Gastrocnemius medialis (tissue), 4 donors: ENCODE results near the gene RFTN1.

ENCODE experiments used
- CTCF ChIP-seq, 5 experiments: fragments of 450-650 bp in 3 of 5; fragments of 200-600 bp in 2 of 5; sonication (generic) in 2 of 5; IDR thresholded peaks in 4 of 5; conservative IDR thresholded peaks in 1 of 5; 1 replicate in 4 of 5; 2 replicates in 1 of 5; pipeline ENCODE4 v1.5.1; 2016 to 2019; ENCODE audit warnings: antibody characterized with exemption in 5 of 5, mild to moderate bottlenecking in 3 of 5, moderate library complexity in 3 of 5
- POLR2A ChIP-seq, 2 donors: fragments of 450-650 bp; IDR thresholded peaks; one replicate each; pipeline ENCODE4 v1.6.1; 2017; ENCODE audit warnings: antibody characterized with exemption in 2 of 2, mild to moderate bottlenecking in 2 of 2, moderate library complexity in 2 of 2

GRCh38 chr3:16406579-16406978 lies 106.9 kb downstream of the RFTN1 start:
- TF ChIP-seq CTCF (IDR thresholded peaks at IDR 0.05 in 4 of 5, conservative IDR thresholded peaks at IDR 0.05 in 1 of 5) (no peak), POLR2A (IDR thresholded peaks at IDR 0.05) (no peak)
